Endothelial cell of umbilical vein (primary cell): ENCODE results near the gene RAI1.

ENCODE experiments used
- CTCF ChIP-seq, 2 donors: IDR thresholded peaks; 1 replicate in 1 of 2; 2 replicates in 1 of 2; pipeline ENCODE4 v1.5.1; 2011; ENCODE audit warnings: low read length in 2 of 2, mild to moderate bottlenecking in 2 of 2, moderate library complexity in 2 of 2, control low read depth in 1 of 2, inconsistent platforms in 1 of 2, low read depth in 1 of 2; ENCODE audit not compliant: insufficient read depth in 1 of 2; ENCODE audit errors: extremely low read depth in 1 of 2
- JUN ChIP-seq: IDR thresholded peaks from 2 replicates; pipeline ENCODE4 v1.6.1; 2011; ENCODE audit warnings: borderline replicate concordance, low read depth; ENCODE audit not compliant: insufficient read length, insufficient read depth
- MYC ChIP-seq: IDR thresholded peaks from one replicate; pipeline ENCODE4 v1.6.1; 2011; ENCODE audit warnings: mild to moderate bottlenecking, low read depth, low read length
- POLR2A ChIP-seq: IDR thresholded peaks from 2 replicates; pipeline ENCODE4 v1.6.1; 2012; ENCODE audit warnings: low read depth, mild to moderate bottlenecking, control low read depth, low read length
- POLR2AphosphoS5 ChIP-seq: IDR thresholded peaks from 2 replicates; pipeline ENCODE4 v1.6.1; 2012; ENCODE audit warnings: low read depth, mild to moderate bottlenecking, control low read depth, low read length, moderate library complexity; ENCODE audit not compliant: insufficient read depth

- no peak for TF ChIP-seq MYC
- TF ChIP-seq POLR2A = no peak
- no peak for TF ChIP-seq CTCF (IDR thresholded peaks at IDR 0.05; ENCODE audit: extremely low read depth in 1 of 2, insufficient read depth in 1 of 2, low read depth in 1 of 2, low read length in 2 of 2)
- no peak for TF ChIP-seq JUN
- TF ChIP-seq POLR2AphosphoS5 = no peak
Measured at GRCh38 chr17:17708295-17708694, 27.0 kb downstream of the RAI1 start.
